HepG2 (cell line): ENCODE measurements around the gene TXNDC11. TPM values are rescaled to one million over a fixed set of nuclear protein-coding genes. Genes with fewer than 3 reads are reported as not detected.

Experiments
- BRCA1 ChIP-seq: sonication (generic); formaldehyde crosslinking; IDR thresholded peaks from 2 replicates; pipeline ENCODE4 v1.4.0; 2020; ENCODE audit warnings: missing genetic modification reagents
- FOXC1 ChIP-seq: sonication (generic); formaldehyde crosslinking; IDR thresholded peaks from 2 replicates; pipeline ENCODE4 v1.8.0; 2022; ENCODE audit warnings: mild to moderate bottlenecking, missing genetic modification reagents, borderline replicate concordance
- HOXA9 ChIP-seq: sonication (generic); formaldehyde crosslinking; IDR thresholded peaks from 2 replicates; pipeline ENCODE4 v1.8.1; 2022; ENCODE audit warnings: missing genetic modification reagents, mild to moderate bottlenecking, moderate library complexity, borderline replicate concordance
- IKZF1 ChIP-seq: fragments of 450-650 bp; IDR thresholded peaks from 2 replicates; pipeline ENCODE4 v1.7.1; 2016
- KDM6A ChIP-seq: IDR thresholded peaks from 2 replicates; pipeline ENCODE4 v1.6.1; 2016; ENCODE audit warnings: low read depth
- MEIS2 ChIP-seq: sonication (generic); formaldehyde crosslinking; IDR thresholded peaks from 2 replicates; pipeline ENCODE4 v1.9.0; 2021; ENCODE audit warnings: mild to moderate bottlenecking, missing genetic modification reagents
- MXI1 ChIP-seq: IDR thresholded peaks from 3 replicates; pipeline ENCODE4 v1.6.1; 2012; ENCODE audit warnings: low read depth, low read length, inconsistent platforms, borderline replicate concordance
- NAIF1 ChIP-seq: sonication (generic); formaldehyde crosslinking; IDR thresholded peaks from 2 replicates; pipeline ENCODE4 v1.5.0; 2020; ENCODE audit warnings: mild to moderate bottlenecking, missing genetic modification reagents, borderline replicate concordance
- NFIC ChIP-seq: IDR thresholded peaks from 2 replicates; pipeline ENCODE4 v1.6.1; 2012; ENCODE audit warnings: mild to moderate bottlenecking, low read length, inconsistent platforms
- NR3C1 ChIP-seq: sonication (generic); formaldehyde crosslinking; IDR thresholded peaks from 2 replicates; pipeline ENCODE4 v1.4.0; 2020; ENCODE audit warnings: missing genetic modification reagents
- PAF1 ChIP-seq: IDR thresholded peaks from 2 replicates; pipeline ENCODE4 v1.6.1; 2016; ENCODE audit warnings: missing genetic modification reagents, missing compliant biosample characterization
- ZC3H13 ChIP-seq: sonication (generic); formaldehyde crosslinking; IDR thresholded peaks from 2 replicates; pipeline ENCODE4 v1.8.1; 2023; ENCODE audit warnings: mild to moderate bottlenecking, missing genetic modification reagents, moderate library complexity
- ZFP82 ChIP-seq: sonication (generic); formaldehyde crosslinking; IDR thresholded peaks from 2 replicates; pipeline ENCODE4 v1.5.1; 2020; ENCODE audit warnings: mild to moderate bottlenecking, missing genetic modification reagents, borderline replicate concordance
- ZNF501 ChIP-seq: sonication (generic); formaldehyde crosslinking; IDR thresholded peaks from 2 replicates; pipeline ENCODE4 v1.5.1; 2020; ENCODE audit warnings: mild to moderate bottlenecking, moderate library complexity, missing genetic modification reagents
- ZNF713 ChIP-seq: sonication (generic); formaldehyde crosslinking; IDR thresholded peaks from 2 replicates; pipeline ENCODE4 v1.4.0; 2020; ENCODE audit warnings: mild to moderate bottlenecking, missing genetic modification reagents
- polyA plus RNA-seq, 8 experiments: library from polyadenylated mRNA; depleted of rRNA in 3 of 8; stranded (reverse) in 7 of 8; unstranded in 1 of 8; fragments of >200 nt; fragmentation: Illumina TruSeq in 4 of 8; extraction: Trizol in 4 of 8; gene quantifications; 2 replicates each; pipeline versions ENCODE4 v1.2.1 to v1.2.3, GENCODE V29; 2011 to 2016; ENCODE audit warnings: low read depth in 4 of 8, missing spikeins in 1 of 8, mixed read lengths in 1 of 8; ENCODE audit not compliant: insufficient read depth in 1 of 8
- total RNA-seq, 5 experiments: library from RNA; depleted of rRNA; stranded (reverse); fragments of >200 nt; fragmentation: Illumina TruSeq; extraction: Trizol; gene quantifications; 2 replicates each; pipeline ENCODE4 v1.2.3, GENCODE V29; 2016; ENCODE audit warnings: low read depth in 1 of 5
- TF ChIP-seq, protein P1 (sequence below): IDR thresholded peaks from 2 replicates; pipeline ENCODE4 v1.6.1; 2016; ENCODE audit warnings: low read depth
- TF ChIP-seq, protein P2 (sequence below): IDR thresholded peaks from 2 replicates; pipeline ENCODE4 v1.6.1; 2016; ENCODE audit warnings: low read depth, missing genetic modification reagents, missing compliant biosample characterization
- TF ChIP-seq, protein P3 (sequence below): IDR thresholded peaks from 2 replicates; pipeline ENCODE4 v1.6.1; 2016; ENCODE audit warnings: missing compliant biosample characterization, missing genetic modification reagents, borderline replicate concordance

The TXNDC11 gene
- total and polyA plus RNA-seq, 2 of the 13 experiments (the other 11 are each of a cell fraction or from before 2014, with no cell fraction given), result 74.9 to 123 TPM

DNA sequence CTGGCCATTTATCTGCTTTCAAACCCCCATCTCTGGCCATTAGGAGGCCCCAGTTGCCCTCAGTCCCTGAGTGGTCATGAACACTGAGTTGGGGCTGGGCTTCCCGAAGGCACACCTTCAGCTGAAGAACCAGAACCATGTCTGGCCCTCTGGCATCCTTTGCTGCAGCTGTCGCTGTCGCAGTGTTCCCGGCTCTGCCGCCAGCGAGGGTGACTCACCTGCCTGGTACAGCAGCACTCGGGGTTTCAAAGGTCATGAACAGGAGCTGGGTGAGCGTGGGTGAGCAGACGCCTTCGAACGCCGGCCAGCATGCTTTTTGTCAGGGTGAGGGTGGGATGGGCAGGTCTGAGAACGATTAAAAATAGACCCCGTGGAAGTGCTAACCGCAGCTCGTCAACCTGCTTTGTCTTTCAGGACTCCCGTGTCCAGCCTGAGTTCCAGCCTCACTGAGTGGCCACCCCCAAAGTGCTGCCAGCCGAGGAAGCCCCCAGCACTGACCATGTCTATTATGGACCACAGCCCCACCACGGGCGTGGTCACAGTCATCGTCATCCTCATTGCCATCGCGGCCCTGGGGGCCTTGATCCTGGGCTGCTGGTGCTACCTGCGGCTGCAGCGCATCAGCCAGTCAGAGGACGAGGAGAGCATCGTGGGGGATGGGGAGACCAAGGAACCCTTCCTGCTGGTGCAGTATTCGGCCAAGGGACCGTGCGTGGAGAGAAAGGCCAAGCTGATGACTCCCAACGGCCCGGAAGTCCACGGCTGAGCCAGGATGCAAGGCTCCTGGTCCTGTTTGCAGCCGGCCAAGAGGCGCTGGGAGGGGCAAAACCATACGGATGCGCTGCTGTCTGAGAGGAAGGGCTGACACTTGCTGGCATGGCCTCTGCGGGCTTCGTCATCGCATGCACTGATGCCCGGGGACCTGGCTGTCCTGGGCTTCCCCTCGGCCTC is 66.8 kb downstream of the TXNDC11 start (continued):
- TF ChIP-seq, protein P1, sequence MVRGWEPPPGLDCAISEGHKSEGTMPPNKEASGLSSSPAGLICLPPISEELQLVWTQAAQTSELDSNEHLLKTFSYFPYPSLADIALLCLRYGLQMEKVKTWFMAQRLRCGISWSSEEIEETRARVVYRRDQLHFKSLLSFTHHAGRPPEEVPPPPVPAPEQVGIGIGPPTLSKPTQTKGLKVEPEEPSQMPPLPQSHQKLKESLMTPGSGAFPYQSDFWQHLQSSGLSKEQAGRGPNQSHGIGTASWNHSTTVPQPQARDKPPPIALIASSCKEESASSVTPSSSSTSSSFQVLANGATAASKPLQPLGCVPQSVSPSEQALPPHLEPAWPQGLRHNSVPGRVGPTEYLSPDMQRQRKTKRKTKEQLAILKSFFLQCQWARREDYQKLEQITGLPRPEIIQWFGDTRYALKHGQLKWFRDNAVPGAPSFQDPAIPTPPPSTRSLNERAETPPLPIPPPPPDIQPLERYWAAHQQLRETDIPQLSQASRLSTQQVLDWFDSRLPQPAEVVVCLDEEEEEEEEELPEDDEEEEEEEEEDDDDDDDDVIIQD, result peak; percentile 74
- TF ChIP-seq ZC3H13 (peak; percentile 48; the same call in 1 of the 2 replicates), HOXA9 (CRISPR knock-in tag) (no peak), ZNF713 (no peak), KDM6A (CRISPR knock-in tag) (peak; percentile 52; the same call in 1 of the 2 replicates), PAF1 (CRISPR knock-in tag) (no peak), ZNF501 (CRISPR knock-in tag) (peak; percentile 88), NFIC (no peak), MXI1 (peak; percentile 69; the same call in 1 of the 3 replicates), BRCA1 (no peak), NR3C1 (CRISPR knock-in tag) (no peak), MEIS2 (CRISPR knock-in tag) (no peak; the same call in 1 of the 2 replicates), ZFP82 (CRISPR knock-in tag) (no peak), NAIF1 (CRISPR knock-in tag) (no peak), IKZF1 (no peak), FOXC1 (CRISPR knock-in tag) (no peak)
- TF ChIP-seq, protein P2, sequence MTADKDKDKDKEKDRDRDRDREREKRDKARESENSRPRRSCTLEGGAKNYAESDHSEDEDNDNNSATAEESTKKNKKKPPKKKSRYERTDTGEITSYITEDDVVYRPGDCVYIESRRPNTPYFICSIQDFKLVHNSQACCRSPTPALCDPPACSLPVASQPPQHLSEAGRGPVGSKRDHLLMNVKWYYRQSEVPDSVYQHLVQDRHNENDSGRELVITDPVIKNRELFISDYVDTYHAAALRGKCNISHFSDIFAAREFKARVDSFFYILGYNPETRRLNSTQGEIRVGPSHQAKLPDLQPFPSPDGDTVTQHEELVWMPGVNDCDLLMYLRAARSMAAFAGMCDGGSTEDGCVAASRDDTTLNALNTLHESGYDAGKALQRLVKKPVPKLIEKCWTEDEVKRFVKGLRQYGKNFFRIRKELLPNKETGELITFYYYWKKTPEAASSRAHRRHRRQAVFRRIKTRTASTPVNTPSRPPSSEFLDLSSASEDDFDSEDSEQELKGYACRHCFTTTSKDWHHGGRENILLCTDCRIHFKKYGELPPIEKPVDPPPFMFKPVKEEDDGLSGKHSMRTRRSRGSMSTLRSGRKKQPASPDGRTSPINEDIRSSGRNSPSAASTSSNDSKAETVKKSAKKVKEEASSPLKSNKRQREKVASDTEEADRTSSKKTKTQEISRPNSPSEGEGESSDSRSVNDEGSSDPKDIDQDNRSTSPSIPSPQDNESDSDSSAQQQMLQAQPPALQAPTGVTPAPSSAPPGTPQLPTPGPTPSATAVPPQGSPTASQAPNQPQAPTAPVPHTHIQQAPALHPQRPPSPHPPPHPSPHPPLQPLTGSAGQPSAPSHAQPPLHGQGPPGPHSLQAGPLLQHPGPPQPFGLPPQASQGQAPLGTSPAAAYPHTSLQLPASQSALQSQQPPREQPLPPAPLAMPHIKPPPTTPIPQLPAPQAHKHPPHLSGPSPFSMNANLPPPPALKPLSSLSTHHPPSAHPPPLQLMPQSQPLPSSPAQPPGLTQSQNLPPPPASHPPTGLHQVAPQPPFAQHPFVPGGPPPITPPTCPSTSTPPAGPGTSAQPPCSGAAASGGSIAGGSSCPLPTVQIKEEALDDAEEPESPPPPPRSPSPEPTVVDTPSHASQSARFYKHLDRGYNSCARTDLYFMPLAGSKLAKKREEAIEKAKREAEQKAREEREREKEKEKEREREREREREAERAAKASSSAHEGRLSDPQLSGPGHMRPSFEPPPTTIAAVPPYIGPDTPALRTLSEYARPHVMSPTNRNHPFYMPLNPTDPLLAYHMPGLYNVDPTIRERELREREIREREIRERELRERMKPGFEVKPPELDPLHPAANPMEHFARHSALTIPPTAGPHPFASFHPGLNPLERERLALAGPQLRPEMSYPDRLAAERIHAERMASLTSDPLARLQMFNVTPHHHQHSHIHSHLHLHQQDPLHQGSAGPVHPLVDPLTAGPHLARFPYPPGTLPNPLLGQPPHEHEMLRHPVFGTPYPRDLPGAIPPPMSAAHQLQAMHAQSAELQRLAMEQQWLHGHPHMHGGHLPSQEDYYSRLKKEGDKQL, result 0 out of 2 replicates have a peak, but pooled peaks have one; percentile 39
- TF ChIP-seq, protein P3, sequence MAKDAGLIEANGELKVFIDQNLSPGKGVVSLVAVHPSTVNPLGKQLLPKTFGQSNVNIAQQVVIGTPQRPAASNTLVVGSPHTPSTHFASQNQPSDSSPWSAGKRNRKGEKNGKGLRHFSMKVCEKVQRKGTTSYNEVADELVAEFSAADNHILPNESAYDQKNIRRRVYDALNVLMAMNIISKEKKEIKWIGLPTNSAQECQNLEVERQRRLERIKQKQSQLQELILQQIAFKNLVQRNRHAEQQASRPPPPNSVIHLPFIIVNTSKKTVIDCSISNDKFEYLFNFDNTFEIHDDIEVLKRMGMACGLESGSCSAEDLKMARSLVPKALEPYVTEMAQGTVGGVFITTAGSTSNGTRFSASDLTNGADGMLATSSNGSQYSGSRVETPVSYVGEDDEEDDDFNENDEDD (CRISPR knock-in tag), result peak; percentile 73; the same call in 1 of the 2 replicates
